Left kidney (tissue), 8 donors: Measurements from ENCODE around the gene CALHM2. TPM values are rescaled to one million over a fixed set of nuclear protein-coding genes. Genes with fewer than 3 reads are reported as not detected.
A peak's percentile ranks its signal among the peaks of the same experiment; 100 is the strongest.
"Not testable (repeated sequence)": the region's sequence is repeated elsewhere in the genome, so short reads cannot be mapped to it uniquely, and the experiment has no call there.

Source experiments
- DNase-seq: peaks from one replicate; pipeline ENCODE4 v3.0.0-alpha.2; 2013
- long read RNA-seq, 8 donors: transcript quantifications; one replicate each; lab custom pipeline, GENCODE V29; 2026
- polyA plus RNA-seq: library from polyadenylated mRNA; unstranded; fragments of 120-200 nt; gene quantifications from one replicate; pipeline ENCODE4 v1.2.1, GENCODE V29; 2013; ENCODE audit not compliant: insufficient read length

Gene CALHM2
- 10.3 TPM for polyA plus RNA-seq
- long read RNA-seq, donor 1, partial matches to known transcripts = 0 of 5 reads
- long read RNA-seq, donor 1, other reads (novel, unspliced or antisense) = 0 of 5 reads
- long read RNA-seq, donor 2, partial matches to known transcripts = 8 of 10 reads
- long read RNA-seq, donor 2, other reads (novel, unspliced or antisense) = 0 of 10 reads
- long read RNA-seq, donor 3, partial matches to known transcripts = 10 of 11 reads
- long read RNA-seq, donor 3, other reads (novel, unspliced or antisense) = 0 of 11 reads
- long read RNA-seq, donor 4, partial matches to known transcripts = 0 of 1 reads
- long read RNA-seq, donor 4, other reads (novel, unspliced or antisense) = 0 of 1 reads
- long read RNA-seq, donor 5, partial matches to known transcripts = 5 of 8 reads
- long read RNA-seq, donor 5, other reads (novel, unspliced or antisense) = 0 of 8 reads
- long read RNA-seq, donor 6, partial matches to known transcripts = 0 of 3 reads
- long read RNA-seq, donor 6, other reads (novel, unspliced or antisense) = 0 of 3 reads
- long read RNA-seq, donor 7, transcript CALHM2-202 (4 exons, 1,843 nt) = major isoform, 5 of 6 reads
- long read RNA-seq, donor 7, partial matches to known transcripts = 0 of 6 reads
- long read RNA-seq, donor 7, other reads (novel, unspliced or antisense) = 0 of 6 reads
- long read RNA-seq, donor 8 = 0 reads

- DNase-seq = peak; percentile 70
Measured at GRCh38 chr10:103451831-103452505, at the start of gene CALHM2. TSS of gene CALHM2 (minus strand) at chr10:103452370. CDS start at chr10:103449941, 2,429 bp downstream.

- no peak for DNase-seq
Measured at GRCh38 chr10:103501186-103501585, 49.0 kb upstream of the CALHM2 start.

GRCh38 chr10:103500481-103500880 lies 48.3 kb upstream of the CALHM2 start:
- DNase-seq = no peak

DNA sequence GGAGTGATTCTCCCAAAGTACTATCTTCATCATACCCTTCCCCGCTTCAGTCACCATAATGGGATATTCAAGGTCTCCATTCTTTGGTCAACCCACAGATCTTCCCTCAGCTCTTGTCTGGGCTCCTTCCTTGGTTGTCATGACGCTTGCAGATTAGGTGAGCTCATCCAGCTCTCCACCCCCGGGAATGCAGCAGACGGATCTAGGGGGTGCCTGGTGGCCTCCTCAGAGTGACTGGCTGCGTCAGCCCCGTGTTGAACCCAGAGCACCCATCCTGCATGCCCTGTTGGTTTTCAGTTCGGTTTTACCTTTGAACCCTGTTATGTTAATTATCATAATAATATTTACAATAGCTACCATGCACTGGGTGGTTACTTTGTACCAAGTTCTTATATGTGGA lies 47.7 kb upstream of the CALHM2 start:
- DNase-seq = no peak

GRCh38 chr10:103498936-103499638 lies 46.9 kb upstream of the CALHM2 start:
- no peak for DNase-seq

DNA sequence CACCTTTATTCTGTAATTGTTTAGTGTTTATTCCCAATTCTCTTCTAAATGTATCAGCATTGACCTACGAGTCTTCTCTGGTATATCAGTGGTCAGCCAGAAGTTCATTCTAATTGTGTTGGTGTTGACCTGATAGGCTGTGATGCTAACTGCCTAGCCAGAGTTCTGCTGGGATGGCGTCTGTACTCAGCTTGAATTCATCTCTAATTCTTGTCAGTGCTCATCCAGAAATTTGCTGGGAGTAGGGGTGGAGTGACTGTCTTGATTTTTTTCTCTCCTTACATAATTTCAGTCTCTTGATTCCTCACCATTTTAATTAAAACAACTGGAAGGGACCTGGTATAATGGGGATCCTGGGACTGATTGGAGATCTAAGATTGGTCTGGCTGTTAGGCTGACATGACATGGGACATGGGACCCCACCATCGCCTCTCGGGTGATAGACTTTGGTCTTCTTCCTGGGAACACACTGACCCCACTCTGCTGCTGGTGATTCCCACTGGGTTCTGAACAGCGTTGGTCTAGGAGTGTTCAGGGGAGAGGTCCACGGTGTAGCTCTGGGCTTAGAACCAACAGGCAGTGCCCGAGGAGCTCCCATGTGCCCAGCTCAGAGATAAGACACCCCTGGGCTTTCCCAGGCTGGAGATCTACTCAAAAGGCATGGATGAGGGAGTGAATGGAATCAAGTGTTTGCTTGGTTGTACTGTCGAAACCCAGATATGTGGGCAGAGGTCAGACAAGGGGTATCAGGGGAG lies 45.2 kb upstream of the CALHM2 start:
- DNase-seq = no peak

DNA sequence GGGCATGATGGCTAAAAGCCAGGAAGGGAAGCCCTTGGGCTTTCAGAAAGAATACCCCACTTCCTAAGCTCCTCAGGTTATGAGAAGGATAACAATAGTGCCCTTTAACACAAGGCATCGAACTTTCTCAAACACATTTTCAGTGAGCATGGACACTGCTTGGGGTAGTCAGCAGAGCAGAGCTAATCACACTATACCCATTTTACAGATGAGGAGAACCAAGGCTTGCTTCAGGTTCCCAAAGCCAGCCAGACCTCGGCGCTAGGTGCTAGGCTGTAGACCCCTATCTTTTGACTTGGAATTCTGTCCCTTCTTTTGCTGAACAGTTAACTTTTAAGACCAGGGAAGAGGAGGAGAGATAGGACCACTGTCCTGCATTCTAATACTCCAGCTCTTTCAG lies 43.2 kb upstream of the CALHM2 start:
- DNase-seq = no peak

GRCh38 chr10:103493916-103494877 lies 42.0 kb upstream of the CALHM2 start:
- no peak for DNase-seq

DNA sequence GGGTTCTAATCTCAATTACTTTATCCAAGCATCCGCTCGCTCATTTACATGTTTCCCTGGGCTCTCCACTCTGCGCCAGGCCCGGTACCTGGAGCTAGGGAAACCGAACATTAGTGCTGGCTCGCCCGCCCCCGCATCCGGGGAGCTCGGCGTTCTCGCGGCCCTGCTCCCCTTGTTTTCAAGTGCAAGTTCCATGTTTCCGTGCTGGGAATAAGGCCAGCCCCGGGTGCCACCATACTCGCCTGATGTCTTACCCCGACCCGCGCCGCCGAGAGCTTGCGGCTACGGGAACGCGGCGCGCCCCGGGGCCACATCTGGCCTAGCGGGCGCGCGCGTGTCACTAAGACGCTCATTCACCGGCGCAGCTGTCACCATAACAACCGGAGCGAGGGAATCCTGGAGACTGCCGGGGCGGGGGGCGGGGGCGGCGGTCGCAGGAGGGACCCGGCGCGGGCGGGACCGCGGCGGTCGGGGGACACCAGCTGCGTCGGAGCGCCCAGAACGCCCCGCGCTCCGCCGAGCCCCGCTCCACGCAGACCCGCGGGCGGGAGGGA lies 41.3 kb upstream of the CALHM2 start, which contains the start of gene NEURL1:
TSS of gene NEURL1 (plus strand) at position 344 of the 554 bp plus-strand sequence. CDS start 683 bp downstream, outside the sequence.
- DNase-seq = no peak

- no peak for DNase-seq
Measured at GRCh38 chr10:103492655-103493261, 40.6 kb upstream of the CALHM2 start.

DNA sequence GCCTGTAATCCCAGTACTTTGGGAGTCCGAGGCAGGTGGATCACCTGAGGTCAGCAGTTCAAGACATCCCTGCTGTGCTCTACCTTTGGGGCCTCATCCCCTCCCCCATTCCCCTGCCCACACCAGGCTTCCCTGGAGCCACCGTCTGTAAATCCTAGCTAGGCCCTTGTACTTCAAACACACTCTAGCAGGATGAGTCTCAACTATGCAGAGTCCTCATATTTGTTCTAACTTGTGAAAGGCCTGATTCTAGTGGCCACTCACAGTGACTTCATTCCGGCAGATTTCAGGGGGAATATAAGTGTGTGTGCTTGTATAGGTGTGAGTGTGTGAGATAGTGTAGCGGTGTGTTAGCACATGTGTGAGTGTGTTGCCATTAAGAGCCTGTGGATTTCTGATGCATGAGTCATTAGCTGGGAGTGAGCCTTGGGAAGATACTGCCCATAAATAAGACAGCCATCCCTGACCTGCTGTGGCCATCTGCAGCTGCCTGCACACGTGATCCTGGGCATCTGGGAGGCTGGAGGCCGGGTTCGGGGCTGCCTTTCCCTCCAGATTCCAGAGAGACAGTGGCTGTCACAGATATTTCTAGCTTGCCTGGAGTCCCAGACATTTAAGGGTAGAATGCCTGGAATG lies 39.7 kb upstream of the CALHM2 start:
- DNase-seq = no peak

DNA sequence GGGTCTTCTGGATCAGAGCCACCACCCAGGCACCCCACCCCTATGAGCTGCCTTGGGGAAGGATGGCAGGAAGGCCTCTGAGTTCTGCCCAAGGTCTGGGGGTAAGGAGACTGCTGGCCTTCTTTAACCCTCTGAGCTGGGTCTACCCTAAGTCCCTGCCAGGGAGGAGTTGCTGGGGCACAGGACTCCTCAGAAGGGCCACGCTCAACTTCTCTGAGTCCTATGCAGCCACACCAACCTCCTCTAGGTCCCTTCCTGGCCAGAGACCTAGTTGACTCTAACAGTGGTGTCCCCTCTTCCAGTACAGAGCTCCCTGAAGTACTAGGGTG lies 38.8 kb upstream of the CALHM2 start:
- DNase-seq = no peak

DNA sequence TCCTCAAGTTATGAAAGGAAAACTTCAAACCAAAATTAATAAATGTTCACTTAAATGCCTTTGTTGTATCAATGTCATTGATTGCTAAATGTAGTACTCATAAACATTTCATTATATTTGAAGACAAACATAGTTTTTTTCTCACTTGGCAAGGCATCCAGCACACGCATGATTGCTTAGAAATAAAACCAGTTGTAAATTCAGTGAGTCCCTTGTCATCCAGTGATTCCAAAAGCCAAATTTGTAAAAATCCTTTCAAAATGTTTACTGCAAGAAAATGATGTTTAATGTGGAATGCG lies 35.2 kb upstream of the CALHM2 start:
- no peak for DNase-seq

DNA sequence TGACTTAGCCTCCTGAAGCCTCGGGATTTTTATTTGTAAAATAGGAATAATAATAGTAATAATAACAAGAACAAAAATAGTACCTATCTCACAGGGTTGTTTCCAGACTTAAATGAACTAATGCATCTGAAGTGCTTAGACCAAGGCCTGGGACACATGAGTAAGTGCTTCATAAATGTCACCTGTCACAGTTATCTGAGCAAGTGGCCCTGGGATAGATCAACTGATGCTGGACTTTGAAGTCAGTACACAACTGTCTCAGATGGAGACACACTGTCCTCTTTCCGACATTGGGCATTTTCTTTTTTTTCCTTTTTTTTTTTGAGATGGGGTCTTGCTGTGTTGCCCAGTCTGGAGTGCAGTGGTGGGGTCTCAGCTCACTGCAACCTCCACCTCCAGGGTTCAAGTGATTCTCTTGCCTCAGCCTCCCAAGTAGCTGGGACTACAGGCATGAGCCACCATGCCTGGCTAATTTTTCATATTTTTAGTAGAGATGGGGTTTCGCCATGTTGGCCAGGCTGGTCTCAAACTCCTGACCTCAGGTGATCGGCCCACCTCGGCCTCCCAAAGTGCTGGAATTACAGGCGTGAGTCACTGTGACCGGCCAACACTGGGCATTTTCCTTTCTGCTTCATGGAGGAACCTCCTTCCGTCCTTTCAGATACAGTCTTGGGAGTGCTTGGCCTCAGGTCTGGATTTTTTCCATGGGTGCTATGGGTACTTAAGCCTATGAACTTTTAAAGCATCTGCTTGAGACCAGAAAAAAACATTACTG lies 34.7 kb upstream of the CALHM2 start:
- DNase-seq = not testable (repeated sequence)

DNA sequence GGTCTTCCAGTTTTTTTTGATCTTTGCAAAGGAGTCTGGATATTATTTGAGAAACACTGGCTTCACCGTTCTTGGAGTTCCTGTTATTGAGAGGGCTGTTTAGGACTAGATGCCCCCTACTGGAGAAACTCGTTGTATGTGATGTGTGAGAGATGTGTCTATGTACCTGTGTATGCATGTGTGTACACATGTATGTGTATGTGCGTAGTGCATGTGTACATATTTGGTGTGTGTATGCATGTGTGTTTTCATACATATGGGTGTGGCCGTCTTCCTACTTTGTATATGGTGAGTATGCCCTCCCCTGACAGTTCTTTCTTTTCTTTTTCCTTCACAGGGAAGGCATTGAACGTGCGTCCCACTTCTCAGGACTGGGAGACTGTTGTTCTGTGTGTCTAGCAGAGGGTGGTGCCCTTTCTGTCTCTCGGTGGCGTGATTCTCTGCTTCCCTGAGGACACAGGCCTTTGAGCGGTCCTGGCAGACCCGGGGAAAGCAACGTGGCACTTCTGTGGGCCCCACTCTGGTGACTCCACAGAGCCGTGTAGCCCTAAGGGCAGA lies 29.9 kb upstream of the CALHM2 start:
- no peak for DNase-seq

GRCh38 chr10:103480521-103480920 lies 28.4 kb upstream of the CALHM2 start:
- no peak for DNase-seq

- no peak for DNase-seq
Measured at GRCh38 chr10:103479135-103479534, 27.0 kb upstream of the CALHM2 start, which contains the start of gene CALHM3. TSS of gene CALHM3 (minus strand) at chr10:103479240. CDS start at chr10:103479032, 208 bp downstream.

DNA sequence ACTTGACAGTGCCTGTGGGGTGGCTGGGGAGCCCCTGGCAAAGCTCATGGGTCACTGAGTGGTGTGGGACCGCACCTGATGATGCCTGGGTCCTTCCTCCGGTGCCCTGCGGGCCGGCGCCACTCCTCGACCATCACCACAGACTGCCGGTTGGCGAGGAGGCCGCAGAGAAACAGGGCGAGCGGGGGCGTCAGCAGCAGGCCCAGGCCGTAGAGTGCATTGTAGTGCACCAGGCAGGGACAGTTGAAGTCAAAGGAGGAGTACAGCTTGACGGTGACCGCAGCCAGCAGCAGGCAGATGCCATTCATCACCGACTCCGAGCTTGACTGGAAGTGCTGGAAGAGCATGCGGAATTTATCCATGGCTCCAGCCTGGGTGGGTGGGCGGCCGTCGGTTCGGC lies 26.5 kb upstream of the CALHM2 start:
- DNase-seq = no peak
